OCI-LY1 (cell line): ENCODE results near the gene AP1B1.
"Not testable (repeated sequence)": the region's sequence is repeated elsewhere in the genome, so short reads cannot be mapped to it uniquely, and the experiment has no call there.

Source experiments
- H2AFZ ChIP-seq: fragments of 200-600 bp; sonication (generic), shearing (Covaris generic); 2 replicates; pipeline ENCODE4 v1.6.0; 2014; ENCODE audit warnings: antibody characterized with exemption, mild to moderate bottlenecking, low read length
- H3F3A ChIP-seq: fragments of 200-600 bp; sonication (generic), shearing (Covaris generic); 2 replicates; pipeline ENCODE4 v1.6.0; 2014; ENCODE audit warnings: mild to moderate bottlenecking, antibody characterized with exemption, low read length, moderate library complexity; ENCODE audit not compliant: insufficient read depth
- H3K27ac ChIP-seq: fragments of 200-600 bp; sonication (generic); 2 replicates; pipeline ENCODE4 v1.5.1; 2014; ENCODE audit warnings: low read length, mixed run types, mild to moderate bottlenecking, low read depth; ENCODE audit not compliant: poor library complexity, severe bottlenecking
- H3K27me3 ChIP-seq: fragments of 200-600 bp; sonication (generic); 2 replicates; pipeline ENCODE4 v1.6.0; 2014; ENCODE audit warnings: antibody characterized with exemption, mild to moderate bottlenecking, low read length, moderate library complexity; ENCODE audit not compliant: insufficient read depth
- H3K36me3 ChIP-seq: fragments of 200-600 bp; sonication (generic); 2 replicates; pipeline ENCODE4 v1.6.1; 2014; ENCODE audit warnings: mild to moderate bottlenecking, antibody characterized with exemption, low read length, moderate library complexity, mixed read lengths; ENCODE audit not compliant: insufficient read depth
- H3K4me1 ChIP-seq: fragments of 200-600 bp; sonication (generic); 2 replicates; pipeline ENCODE4 v1.5.1; 2014; ENCODE audit warnings: mild to moderate bottlenecking, low read length, moderate library complexity; ENCODE audit not compliant: insufficient read depth, severe bottlenecking
- H3K4me2 ChIP-seq: fragments of 200-600 bp; sonication (generic), shearing (Covaris generic); 2 replicates; pipeline ENCODE4 v1.6.1; 2014; ENCODE audit warnings: low read length
- H3K4me3 ChIP-seq: fragments of 200-600 bp; sonication (generic); 2 replicates; pipeline ENCODE4 v1.5.1; 2014; ENCODE audit warnings: low read length, low read depth, mild to moderate bottlenecking, mixed read lengths; ENCODE audit not compliant: poor library complexity, severe bottlenecking
- H3K79me2 ChIP-seq: fragments of 200-600 bp; shearing (Covaris generic); 2 replicates; pipeline ENCODE4 v1.6.1; 2016; ENCODE audit warnings: mixed run types, low read length, mixed read lengths; ENCODE audit not compliant: insufficient read depth
- H3K9ac ChIP-seq: fragments of 200-600 bp; sonication (generic), shearing (Covaris generic); 2 replicates; pipeline ENCODE4 v1.6.1; 2014; ENCODE audit warnings: mild to moderate bottlenecking, low read length, mixed read lengths
- H3K9me2 ChIP-seq: fragments of 200-600 bp; sonication (generic), shearing (Covaris generic); 2 replicates; pipeline ENCODE4 v1.6.1; 2014; ENCODE audit warnings: low read depth, mild to moderate bottlenecking, low read length, mixed read lengths
- H3K9me3 ChIP-seq: fragments of 200-600 bp; shearing (Covaris generic); 2 replicates; pipeline ENCODE4 v1.6.1; 2014; ENCODE audit warnings: low read length, mixed read lengths
- H4K20me1 ChIP-seq: fragments of 200-600 bp; sonication (generic), shearing (Covaris generic); 2 replicates; pipeline ENCODE4 v1.6.0; 2016; ENCODE audit warnings: mild to moderate bottlenecking, low read length; ENCODE audit not compliant: insufficient read depth
- EZH2 ChIP-seq: fragments of 200-600 bp; sonication (generic), shearing (Covaris generic); IDR thresholded peaks from 2 replicates; pipeline ENCODE4 v1.8.0; 2017; ENCODE audit warnings: borderline replicate concordance, mixed run types, mild to moderate bottlenecking, antibody characterized with exemption, low read length, moderate library complexity, mixed read lengths
- TF ChIP-seq, protein P1 (sequence below): fragments of 200-600 bp; sonication (generic), shearing (Covaris generic); IDR thresholded peaks from 2 replicates; pipeline ENCODE4 v1.5.1; 2017; ENCODE audit warnings: mild to moderate bottlenecking, antibody characterized with exemption, low read length, moderate library complexity, mixed read lengths

The AP1B1 gene

DNA sequence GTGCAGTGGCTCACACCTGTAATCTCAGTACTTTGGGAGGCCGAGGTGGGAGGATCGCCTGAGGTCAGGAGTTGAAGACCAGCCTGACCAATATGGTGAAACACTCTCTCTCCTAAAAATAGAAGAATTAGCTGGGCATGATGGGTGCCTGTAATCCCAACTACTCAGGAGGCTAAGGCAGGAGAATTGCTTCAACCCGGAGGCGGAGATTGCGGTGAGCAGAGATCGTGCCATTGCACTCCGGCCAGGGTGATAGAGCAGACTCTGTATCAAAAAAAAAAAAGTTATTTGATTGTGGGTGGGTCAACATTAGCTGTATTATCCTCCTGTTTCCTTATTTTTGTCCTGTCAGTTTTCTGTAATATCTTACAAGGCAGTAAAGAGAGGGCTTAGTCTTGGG lies 38.1 kb upstream of the AP1B1 start:
- Histone ChIP-seq H2AFZ (no peak overlapping the region), H3F3A (no peaks in the 10 kb centered on the region), H3K36me3 (no peaks in the 10 kb centered on the region), H3K27ac (no peak overlapping the region), H3K9ac (no peak overlapping the region), H3K9me3 (no peaks in the 10 kb centered on the region), H3K27me3 (peaks cover 11% of the 10 kb centered on the region; the same call in 1 of the 2 replicates), H3K4me2 (no peak overlapping the region), H3K4me1 (no peaks in the 10 kb centered on the region), H3K79me2 (no peaks in the 10 kb centered on the region), H4K20me1 (no peaks in the 10 kb centered on the region), H3K4me3 (no peak overlapping the region), H3K9me2 (no peaks in the 10 kb centered on the region)
- TF ChIP-seq, protein P1, sequence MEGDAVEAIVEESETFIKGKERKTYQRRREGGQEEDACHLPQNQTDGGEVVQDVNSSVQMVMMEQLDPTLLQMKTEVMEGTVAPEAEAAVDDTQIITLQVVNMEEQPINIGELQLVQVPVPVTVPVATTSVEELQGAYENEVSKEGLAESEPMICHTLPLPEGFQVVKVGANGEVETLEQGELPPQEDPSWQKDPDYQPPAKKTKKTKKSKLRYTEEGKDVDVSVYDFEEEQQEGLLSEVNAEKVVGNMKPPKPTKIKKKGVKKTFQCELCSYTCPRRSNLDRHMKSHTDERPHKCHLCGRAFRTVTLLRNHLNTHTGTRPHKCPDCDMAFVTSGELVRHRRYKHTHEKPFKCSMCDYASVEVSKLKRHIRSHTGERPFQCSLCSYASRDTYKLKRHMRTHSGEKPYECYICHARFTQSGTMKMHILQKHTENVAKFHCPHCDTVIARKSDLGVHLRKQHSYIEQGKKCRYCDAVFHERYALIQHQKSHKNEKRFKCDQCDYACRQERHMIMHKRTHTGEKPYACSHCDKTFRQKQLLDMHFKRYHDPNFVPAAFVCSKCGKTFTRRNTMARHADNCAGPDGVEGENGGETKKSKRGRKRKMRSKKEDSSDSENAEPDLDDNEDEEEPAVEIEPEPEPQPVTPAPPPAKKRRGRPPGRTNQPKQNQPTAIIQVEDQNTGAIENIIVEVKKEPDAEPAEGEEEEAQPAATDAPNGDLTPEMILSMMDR, result no peak
- TF ChIP-seq EZH2, result no peak

DNA sequence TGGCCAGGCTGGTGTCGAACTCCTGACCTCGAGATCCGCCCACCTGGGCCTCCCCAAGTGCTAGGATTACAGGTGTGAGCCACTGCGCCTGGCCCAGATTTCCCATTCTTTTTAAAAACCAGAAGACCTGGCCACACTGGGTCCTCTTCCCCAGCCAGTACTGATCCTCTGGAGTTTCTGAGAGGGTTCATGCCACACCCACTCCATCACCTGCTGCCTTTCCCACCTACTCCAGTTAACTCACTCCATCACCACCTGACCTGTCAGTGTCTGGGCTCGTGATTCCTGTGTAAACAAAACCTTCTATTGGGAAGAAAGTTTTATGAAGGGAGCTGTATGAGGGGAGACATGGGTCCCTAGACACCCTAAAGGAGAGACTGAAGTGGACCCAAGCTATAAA lies 30.3 kb upstream of the AP1B1 start:
- not testable (repeated sequence) for H3K27me3 ChIP-seq, H3K9ac ChIP-seq, H3K4me3 ChIP-seq, H3K4me2 ChIP-seq, H3K27ac ChIP-seq, H3K9me2 ChIP-seq, H3K36me3 ChIP-seq, H3K9me3 ChIP-seq, H4K20me1 ChIP-seq, H3K79me2 ChIP-seq, H2AFZ ChIP-seq, H3F3A ChIP-seq
- H3K4me1 ChIP-seq, result peaks cover 21% of the 10 kb centered on the region

DNA sequence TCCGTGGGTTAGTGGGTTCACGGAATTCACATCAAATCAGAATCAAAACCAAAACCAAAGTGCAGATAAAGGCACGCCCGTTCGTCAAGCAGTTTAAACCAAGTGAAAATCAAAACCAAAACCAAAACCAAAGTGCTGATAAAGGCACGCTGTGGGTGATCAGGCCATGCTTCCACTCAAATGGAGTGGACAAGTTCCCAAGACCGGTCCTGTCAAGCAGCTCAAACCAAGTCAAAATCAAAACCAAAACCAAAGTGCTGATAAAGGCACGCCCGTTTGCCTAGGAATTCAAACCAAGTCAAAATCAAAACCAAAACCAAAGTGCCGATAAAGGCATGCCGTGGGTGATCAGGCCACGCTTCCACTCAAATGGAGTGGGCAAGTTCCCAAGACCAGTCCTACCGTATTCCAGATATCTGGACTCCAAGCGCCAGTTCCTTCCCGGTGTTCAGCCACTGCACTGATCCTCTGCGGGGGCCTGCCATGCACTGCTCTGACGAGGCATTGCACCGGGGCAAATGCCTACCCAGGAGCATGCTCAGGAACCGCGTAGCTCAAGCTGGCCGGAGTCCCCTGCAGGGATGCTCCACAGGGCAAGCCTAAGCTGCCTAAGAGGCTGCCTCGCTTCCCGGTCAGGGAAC lies 26.7 kb upstream of the AP1B1 start:
- Histone ChIP-seq H3K9ac (peak overlapping the region; percentile 26; the same call in 1 of the 2 replicates), H3K4me1 (peaks cover 13% of the 10 kb centered on the region), H3K4me2 (peak overlapping the region; percentile 76), H3K4me3 (peak overlapping the region; percentile 61)
- H3K27me3 ChIP-seq, H3K27ac ChIP-seq, H3K36me3 ChIP-seq, H3F3A ChIP-seq, H2AFZ ChIP-seq, H3K79me2 ChIP-seq, H3K9me3 ChIP-seq, H3K9me2 ChIP-seq, H4K20me1 ChIP-seq: not testable (repeated sequence)

DNA sequence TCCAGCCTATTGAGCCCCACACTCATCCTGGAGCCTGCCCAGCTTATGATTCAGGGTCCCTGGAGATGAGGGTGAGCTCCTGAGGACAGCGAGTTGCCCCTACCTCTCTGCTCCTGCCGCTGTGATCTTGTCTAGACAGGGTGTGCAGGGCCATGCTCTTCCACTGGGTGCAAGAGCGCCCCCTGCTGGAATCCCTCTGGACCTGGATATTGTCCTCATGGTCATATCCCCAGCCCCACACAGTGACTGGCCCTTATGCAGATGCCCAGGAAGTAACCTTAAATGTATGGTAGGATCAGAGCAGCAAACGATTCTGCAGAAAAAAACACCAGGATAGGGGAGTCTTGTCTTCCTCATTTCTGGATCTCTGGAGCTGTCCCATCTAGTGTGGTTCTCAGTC lies 24.4 kb upstream of the AP1B1 start:
- H3K27ac ChIP-seq, H3K9me2 ChIP-seq: not testable (repeated sequence)
- TF ChIP-seq, protein P1, result peak; percentile 56

DNA sequence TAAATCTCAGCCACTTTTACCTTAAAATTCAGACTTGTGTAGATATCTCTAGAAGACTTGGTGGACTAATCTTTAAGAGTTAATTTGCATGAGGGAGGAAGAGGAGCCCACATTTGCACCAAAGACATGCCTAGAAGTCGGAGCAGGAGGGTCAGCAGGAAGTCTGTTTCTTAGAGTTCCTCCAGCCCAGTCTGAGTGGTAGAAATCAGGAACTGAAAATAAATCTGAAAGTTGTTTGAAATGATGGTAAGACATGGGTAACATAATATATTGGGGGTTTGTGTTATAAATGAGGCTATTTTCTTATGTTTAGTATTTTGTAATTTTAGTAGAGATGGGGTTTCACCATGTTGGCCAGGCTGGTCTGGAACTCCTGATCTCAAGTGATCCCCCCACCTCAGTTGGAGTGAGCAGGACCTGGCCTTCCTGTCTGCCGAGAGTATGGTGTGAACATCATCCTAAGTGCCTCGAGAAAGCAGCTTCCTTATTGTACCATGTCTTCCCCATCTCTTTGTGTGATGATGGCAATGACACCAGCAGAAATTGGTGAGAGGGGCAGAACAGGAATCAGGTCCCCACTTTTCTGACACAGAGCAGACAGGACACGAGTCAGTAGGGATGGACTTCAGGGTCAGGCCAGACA lies 23.3 kb upstream of the AP1B1 start:
- H3F3A ChIP-seq, H3K4me3 ChIP-seq, H3K27ac ChIP-seq, H3K9me3 ChIP-seq, H3K9me2 ChIP-seq, H3K79me2 ChIP-seq, H3K36me3 ChIP-seq, H4K20me1 ChIP-seq, H3K27me3 ChIP-seq, H3K9ac ChIP-seq, H3K4me2 ChIP-seq, H2AFZ ChIP-seq: not testable (repeated sequence)
- H3K4me1 ChIP-seq, result peaks cover 10% of the 10 kb centered on the region

More for the DNA sequence above, 24.4 kb upstream of the AP1B1 start:
- not testable (repeated sequence) for H3K4me3 ChIP-seq, H4K20me1 ChIP-seq, H3K27me3 ChIP-seq, H3F3A ChIP-seq, H3K9me3 ChIP-seq, H2AFZ ChIP-seq, H3K9ac ChIP-seq, H3K36me3 ChIP-seq, H3K79me2 ChIP-seq, H3K4me2 ChIP-seq
- H3K4me1 ChIP-seq, result peaks cover 10% of the 10 kb centered on the region
